IPS DF 4.7 (cell line): ENCODE data around the gene LYPD8.

Source experiments
- DNase-seq: peaks from one replicate; pipeline ENCODE4 v3.0.0-alpha.2; 2013; ENCODE audit warnings: low spot score; ENCODE audit errors: extremely low read depth

The LYPD8 gene

GRCh38 chr1:248699099-248699498 is 56.5 kb downstream of the LYPD8 start:
- no peak for DNase-seq

- no peak for DNase-seq
Measured at GRCh38 chr1:248697907-248698306, 57.7 kb downstream of the LYPD8 start.

GRCh38 chr1:248696774-248697173 is 58.8 kb downstream of the LYPD8 start:
- DNase-seq = no peak

DNA sequence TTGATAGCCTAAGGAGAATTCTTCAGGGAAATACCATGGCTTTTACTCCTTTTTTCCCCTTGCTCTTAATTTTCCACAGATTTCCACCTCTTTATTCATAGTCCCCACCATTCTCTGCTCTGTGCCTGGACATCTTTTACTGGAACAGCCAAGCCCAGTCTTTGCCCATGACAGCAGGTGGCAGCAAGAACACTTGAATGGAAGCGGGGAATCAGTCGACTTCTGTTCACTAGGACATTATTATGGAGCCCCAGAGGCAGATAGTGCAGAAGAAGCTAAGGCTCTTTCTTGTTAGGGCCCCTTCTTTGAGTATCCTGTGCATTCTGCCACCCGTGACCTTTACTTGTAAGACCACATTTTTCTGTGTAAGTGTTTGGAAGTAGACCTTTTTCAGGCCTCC is 59.3 kb downstream of the LYPD8 start:
- no peak for DNase-seq

GRCh38 chr1:248695451-248696132 is 60.0 kb downstream of the LYPD8 start:
- no peak for DNase-seq

DNA sequence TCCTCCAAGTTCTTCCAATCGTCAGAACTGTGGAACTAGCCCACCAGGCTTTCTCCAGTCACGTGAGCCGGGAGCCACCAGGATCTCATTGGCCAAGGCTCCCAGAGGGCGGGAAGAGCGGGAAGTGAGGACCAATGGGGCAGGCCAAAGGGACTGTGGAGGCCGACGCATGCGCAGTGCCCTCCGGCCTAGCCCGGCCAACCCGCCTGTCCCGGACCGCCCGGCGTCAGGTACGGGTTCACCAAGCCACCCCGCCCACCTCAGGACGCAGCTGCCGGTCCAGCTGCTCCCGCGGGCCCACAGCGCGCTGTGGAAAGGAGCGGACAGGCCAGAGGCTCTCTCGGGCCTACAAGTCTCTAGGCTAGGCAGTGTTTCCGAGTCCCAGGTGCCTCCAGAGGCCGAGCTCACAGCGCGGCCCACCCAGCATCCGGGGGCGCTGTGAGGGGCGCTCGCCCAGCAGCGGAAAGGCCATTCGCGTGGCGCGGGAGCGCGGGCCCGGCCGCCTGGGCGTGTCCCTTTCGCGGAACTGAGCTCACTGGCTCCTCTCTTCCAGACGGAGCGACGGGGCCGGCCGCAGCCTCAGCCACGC is 63.9 kb downstream of the LYPD8 start:
- DNase-seq = no peak
